ENCODE results near the gene RAPGEF4.

Gene RAPGEF4
- long read RNA-seq, donor 1 = 0 reads
- long read RNA-seq, donor 2 = 0 reads
- long read RNA-seq, donor 3 = 0 reads
- long read RNA-seq, donor 4 = 0 reads
- long read RNA-seq, donor 5 = 0 reads
- long read RNA-seq, donor 6 = 0 reads
- long read RNA-seq, donor 7 = 0 reads
- long read RNA-seq, donor 8 = 0 reads

- DNase-seq = peak; percentile 74
Measured at GRCh38 chr2:172735582-172736423, at the start of gene RAPGEF4. TSS of gene RAPGEF4 (plus strand) at chr2:172735845. CDS start at chr2:172735984, 139 bp downstream.

- no peak for DNase-seq
Measured at GRCh38 chr2:172693037-172693436, 42.6 kb upstream of the RAPGEF4 start.

GRCh38 chr2:172693529-172694455, 41.9 kb upstream of the RAPGEF4 start:
- no peak for DNase-seq

DNA sequence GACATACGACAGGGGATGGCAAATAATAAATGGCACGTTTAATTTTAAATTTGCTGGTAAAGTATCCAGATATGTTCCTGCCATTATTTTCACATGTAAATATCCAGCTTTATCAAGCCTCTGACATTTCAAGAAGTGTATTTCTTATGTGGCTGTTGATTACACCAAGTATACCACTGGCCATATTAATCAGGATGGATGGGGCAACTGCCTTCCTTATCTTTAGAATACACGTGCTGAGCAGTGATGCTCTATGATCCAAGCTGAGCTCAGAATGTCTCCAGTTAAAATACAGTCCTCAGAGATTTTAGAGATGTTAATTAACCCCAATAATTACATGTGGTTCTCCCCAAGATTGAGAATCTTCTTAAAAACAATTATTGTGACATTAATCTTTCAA, 38.3 kb upstream of the RAPGEF4 start:
- DNase-seq = no peak

DNA sequence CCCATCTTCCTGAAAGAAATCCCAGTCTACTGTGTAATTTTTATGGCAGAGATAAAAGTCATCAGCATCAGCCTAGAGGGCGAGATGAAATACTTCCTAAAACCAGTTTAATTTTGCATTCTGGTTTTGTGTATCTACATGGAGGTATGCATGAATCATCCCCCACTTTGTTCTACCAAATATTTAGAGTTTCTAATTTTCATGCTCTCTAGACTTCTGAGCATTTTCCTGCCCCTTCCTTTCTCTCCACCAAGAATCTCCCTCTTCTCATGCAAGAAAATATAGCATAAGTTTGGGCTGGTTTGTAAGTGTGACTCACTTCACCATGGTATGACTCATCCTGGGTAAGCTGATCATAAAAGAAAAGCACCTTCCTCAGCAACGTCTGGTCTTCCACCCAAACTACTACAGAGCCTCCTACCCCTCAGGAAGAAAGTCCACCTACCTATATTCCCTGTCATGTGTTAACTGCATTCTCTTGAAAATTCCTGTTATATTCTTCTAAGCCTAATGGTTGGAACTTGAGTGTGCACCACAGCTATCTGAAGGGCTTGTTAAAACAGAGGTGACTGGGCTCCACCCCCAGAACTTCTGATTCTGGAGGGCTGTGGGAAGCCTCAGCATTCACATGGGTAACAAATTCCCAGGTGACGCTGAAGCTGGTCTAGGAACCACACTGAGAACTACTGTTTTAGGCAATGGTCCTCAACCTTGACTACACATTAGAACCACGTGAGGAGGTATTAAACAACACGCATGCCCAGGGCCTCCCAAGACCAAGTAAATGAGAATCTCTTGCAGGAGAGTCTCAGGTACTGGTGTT, 37.4 kb upstream of the RAPGEF4 start:
- no peak for DNase-seq

- DNase-seq = no peak
Measured at GRCh38 chr2:172701250-172701649, 34.4 kb upstream of the RAPGEF4 start.

- DNase-seq = no peak
Measured at GRCh38 chr2:172702451-172702850, 33.2 kb upstream of the RAPGEF4 start.

DNA sequence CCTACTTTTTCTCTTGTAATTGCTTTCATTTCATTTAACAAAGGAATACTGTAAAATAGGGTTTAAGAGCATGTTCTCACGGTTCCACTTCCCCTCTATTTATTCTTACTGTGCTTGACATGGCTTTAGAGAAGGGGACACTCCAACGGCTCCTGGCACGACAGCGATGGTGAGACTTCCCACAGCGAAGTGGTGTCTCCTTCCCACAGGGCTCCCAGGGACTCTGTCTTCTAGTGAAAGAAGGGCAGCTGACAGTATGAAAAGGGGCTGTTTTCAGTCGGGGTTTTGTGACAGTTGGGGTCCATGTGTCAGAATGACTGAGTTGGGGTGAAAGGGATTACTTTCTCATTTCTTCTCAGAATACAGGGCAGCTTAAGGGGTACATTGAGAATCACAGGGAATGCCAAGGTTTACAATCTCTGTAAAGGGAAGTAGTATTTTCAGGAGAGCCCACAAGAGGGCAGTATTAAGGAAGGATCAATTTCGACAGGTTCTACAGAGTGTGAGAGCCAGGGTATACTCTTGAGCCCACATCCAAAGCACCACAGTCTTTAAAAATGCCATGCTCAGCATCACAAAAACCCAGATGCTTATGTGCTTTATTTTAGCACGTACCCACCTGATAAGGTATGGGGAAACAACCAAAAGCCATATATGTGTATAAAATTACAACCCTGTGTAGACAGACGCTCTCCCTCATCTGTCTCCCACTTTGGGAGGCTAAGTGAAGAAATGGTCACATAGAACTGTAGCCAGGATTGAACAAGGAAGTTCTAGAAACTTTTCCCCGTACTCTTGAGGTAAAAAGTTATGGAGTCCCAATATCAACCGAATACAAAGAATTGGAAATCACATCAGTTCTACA, 31.3 kb upstream of the RAPGEF4 start:
- no peak for DNase-seq

DNA sequence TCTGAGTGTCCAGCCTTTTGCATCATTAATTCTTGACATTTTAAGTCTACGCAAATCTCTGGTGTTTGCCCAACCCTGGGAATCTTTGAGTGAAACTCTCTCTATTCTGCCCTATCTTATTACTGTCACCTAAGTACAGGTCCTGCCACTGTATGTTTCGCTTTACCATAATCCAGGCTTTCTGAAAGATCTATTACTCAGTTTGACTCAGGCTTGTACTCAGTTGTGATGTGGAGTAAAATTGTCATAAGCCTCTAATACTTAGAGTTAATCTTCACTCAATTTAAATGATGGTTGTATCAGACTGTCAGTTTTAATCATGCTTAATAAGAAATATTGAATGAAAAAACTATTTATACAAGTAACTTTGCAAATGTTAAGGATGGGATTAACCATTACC, 30.3 kb upstream of the RAPGEF4 start:
- no peak for DNase-seq

GRCh38 chr2:172708247-172708646, 27.4 kb upstream of the RAPGEF4 start:
- no peak for DNase-seq

- no peak for DNase-seq
Measured at GRCh38 chr2:172709566-172710291, 25.9 kb upstream of the RAPGEF4 start.

DNA sequence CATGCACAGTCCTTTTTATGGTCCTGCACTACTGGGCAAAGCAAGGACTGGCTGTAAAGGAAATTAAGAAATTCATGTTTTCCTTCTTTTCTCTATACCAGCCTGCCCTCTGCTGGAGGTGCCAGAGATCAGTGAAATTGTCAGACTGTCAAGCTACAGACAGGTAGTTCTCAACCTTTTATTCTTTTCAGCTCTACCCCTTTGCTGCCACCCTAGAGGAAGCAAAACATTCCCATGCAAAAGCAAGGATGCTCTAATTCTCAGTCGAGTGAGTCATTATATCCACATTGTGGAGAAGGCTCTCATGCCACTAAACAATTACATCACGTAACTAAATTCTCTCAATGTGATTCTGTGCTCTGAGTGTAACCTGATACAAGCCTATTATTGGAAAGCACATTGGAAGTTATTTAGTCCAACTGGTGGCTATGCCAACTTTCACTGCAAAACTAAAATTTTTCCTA, 25.0 kb upstream of the RAPGEF4 start:
- no peak for DNase-seq

- DNase-seq = no peak
Measured at GRCh38 chr2:172711110-172711509, 24.5 kb upstream of the RAPGEF4 start.

- no peak for DNase-seq
Measured at GRCh38 chr2:172712251-172712650, 23.4 kb upstream of the RAPGEF4 start.

DNA sequence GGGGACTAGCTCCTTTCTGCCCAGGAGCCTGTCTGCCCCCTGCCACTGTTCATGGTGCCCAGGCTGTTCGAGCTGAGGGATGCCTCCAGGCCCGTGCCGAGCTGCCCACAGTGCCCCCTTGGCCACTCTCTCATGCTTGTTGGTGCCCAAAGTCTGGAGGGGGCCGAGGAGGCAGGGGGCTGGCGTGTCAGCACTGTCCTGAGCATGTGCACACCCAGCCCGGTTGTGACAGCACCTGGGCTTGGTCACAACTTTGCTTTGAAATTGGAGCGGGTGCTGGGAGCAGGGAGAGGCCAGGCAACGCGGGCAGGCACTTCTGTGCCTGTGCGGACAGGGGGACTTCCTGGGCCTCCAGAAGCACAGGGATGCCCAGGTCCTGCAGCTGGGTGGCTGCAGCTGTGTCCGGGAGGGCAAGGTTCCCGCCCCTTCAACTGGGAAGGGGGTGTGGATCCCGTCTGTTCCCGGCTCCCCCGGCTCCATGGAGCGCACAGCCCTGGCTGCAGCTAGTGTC, 22.2 kb upstream of the RAPGEF4 start:
- no peak for DNase-seq

GRCh38 chr2:172722481-172722880, 13.2 kb upstream of the RAPGEF4 start:
- no peak for DNase-seq

DNA sequence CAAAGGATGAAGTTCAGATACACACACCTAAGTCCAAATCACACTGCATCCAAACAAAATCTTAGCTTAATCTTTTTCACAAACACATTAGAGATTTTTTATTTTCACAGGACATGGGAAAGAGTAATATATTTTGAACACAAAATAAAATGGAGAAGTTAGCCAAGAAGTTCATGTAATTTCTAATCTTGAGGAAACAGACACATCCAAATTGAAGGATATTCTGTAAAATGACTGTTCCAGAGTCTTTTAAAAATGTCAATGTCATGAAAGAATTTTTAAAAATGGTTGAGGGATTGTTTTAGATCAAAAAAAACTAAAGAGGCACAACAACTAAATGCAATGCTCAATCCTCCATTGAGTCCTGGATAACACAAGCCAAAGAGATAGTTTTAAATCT, 12.4 kb upstream of the RAPGEF4 start:
- no peak for DNase-seq

DNA sequence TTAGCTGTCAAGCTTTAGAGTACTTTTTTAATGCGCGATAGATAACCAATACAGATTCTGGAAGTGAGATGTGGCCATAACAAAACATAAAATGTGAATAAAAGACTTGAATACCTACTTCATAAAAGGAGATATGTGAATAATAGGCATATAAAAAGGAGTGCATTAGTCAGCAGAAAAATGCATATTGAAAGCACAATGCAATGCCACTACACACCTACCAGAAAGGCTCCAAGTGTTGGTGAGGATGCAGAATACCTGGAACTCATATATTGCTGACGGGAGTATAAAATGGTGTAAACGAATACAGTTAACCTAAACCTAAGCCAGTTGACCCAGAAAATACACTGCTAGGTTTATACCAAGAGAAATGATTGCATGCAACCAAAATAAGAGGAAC, 10.9 kb upstream of the RAPGEF4 start:
- no peak for DNase-seq

DNA sequence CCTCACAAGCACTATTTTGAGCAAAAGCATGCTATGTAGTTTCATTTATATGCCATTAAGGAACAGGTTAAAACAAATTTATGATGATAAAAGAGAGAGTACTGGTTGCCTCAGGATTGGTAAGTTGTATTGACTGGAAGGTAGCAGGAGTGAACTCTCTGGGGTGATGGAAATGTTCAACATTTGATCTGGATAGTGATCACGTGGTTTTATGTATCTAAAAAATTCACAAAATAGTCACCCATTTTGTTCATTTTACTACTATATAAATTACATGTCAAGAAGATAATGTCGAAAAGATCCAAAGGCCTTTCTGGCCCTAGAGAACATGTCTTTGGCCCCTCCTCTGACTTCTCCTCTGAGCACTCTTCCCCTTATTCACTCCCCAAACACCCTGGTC, 10.4 kb upstream of the RAPGEF4 start:
- no peak for DNase-seq

DNA sequence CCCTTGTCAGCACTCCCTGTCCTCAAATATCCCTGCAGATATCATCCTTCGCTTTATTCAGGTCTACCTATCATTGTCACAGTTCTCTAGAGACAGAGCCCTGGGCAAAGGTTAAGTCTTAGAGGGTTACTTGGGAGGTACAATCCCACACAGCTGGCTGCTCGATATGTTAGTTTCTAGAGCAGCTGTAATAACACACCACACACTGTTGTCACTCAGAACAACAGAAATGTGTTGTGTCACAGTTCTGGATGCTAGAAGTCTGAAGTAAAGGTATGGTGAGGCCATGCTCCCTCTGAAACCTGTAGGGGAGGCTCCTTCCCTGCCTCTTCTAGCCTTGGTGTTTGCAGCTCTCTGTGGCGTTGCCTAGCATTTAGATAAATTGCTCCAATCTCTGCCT, 9.9 kb upstream of the RAPGEF4 start:
- DNase-seq = no peak

Data from right kidney (tissue), 9 donors.